Measurements from ENCODE around the gene RHCG. TPM values are rescaled to one million over a fixed set of nuclear protein-coding genes. Genes with fewer than 3 reads are reported as not detected.

The RHCG gene
- total and polyA plus RNA-seq, 4 donors = 0.08 to 0.19 (median 0.15) TPM

DNA sequence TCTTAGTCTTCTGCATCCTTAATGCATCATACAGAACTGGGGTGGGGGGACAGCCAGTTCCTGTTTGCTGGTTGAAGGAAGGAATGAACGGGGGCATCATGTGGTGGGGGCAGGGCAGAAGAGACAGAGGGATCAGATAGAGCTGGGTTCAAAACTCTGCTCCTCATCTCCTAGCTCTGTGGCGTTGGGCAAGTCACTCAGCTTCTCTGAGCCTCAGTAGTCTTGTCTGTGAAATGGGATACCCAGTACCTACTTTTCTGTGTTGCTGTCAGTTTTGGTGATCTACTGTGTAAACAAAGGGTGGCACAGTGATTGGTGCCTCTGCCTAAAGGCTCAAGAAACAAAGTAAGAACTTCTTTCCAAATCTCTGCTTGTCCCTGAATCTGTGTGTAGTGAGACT lies 36.3 kb downstream of the RHCG start:
- 70% methylated on average over 2 of the region's 2 CpGs for WGBS
- peaks cover 0 to 3% (median 0%) of the 10 kb centered on the region in 4 donors for H3K9me3 ChIP-seq (ENCODE audit: control insufficient read depth in 4 of 4, low read length in 3 of 4)
- DNase-seq (ENCODE audit: low spot score) = no peak
- H3K36me3 ChIP-seq (ENCODE audit: control insufficient read depth in 4 of 4, insufficient read depth in 3 of 4, low read depth in 1 of 4, low read length in 3 of 4) = no peaks in the 10 kb centered on the region
- no peak overlapping the region for H3K4me3 ChIP-seq (ENCODE audit: low read depth in 1 of 3, low read length in 3 of 3)
- H3K27ac ChIP-seq (ENCODE audit: low read depth in 1 of 2, low read length in 2 of 2) = peak overlapping the region; percentile 65 to 79
- no peak for TF ChIP-seq HNF4A (conservative IDR thresholded peaks at IDR 0.05)
- TF ChIP-seq YY1 (IDR thresholded peaks at IDR 0.05) = no peak
- TF ChIP-seq, protein P1, sequence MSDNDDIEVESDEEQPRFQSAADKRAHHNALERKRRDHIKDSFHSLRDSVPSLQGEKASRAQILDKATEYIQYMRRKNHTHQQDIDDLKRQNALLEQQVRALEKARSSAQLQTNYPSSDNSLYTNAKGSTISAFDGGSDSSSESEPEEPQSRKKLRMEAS (IDR thresholded peaks at IDR 0.05) = peak; percentile 1
- TF ChIP-seq, protein P2, sequence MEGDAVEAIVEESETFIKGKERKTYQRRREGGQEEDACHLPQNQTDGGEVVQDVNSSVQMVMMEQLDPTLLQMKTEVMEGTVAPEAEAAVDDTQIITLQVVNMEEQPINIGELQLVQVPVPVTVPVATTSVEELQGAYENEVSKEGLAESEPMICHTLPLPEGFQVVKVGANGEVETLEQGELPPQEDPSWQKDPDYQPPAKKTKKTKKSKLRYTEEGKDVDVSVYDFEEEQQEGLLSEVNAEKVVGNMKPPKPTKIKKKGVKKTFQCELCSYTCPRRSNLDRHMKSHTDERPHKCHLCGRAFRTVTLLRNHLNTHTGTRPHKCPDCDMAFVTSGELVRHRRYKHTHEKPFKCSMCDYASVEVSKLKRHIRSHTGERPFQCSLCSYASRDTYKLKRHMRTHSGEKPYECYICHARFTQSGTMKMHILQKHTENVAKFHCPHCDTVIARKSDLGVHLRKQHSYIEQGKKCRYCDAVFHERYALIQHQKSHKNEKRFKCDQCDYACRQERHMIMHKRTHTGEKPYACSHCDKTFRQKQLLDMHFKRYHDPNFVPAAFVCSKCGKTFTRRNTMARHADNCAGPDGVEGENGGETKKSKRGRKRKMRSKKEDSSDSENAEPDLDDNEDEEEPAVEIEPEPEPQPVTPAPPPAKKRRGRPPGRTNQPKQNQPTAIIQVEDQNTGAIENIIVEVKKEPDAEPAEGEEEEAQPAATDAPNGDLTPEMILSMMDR (IDR thresholded peaks at IDR 0.05; ENCODE audit: low read depth, low read length, missing input control) = no peak
- TF ChIP-seq SP1 (IDR thresholded peaks at IDR 0.05) = no peak
- peaks cover 21 to 76% (median 60%) of the 10 kb centered on the region in 4 donors for H3K4me1 ChIP-seq (ENCODE audit: control insufficient read depth in 4 of 4, insufficient read depth in 4 of 4, low read length in 3 of 4)
- no peak overlapping the region for H3K9ac ChIP-seq (ENCODE audit: low read depth in 1 of 2, low read length in 2 of 2)
- no peaks in the 10 kb centered on the region for H3K27me3 ChIP-seq (ENCODE audit: control insufficient read depth in 4 of 4, insufficient read depth in 4 of 4, low read length in 3 of 4)

DNA sequence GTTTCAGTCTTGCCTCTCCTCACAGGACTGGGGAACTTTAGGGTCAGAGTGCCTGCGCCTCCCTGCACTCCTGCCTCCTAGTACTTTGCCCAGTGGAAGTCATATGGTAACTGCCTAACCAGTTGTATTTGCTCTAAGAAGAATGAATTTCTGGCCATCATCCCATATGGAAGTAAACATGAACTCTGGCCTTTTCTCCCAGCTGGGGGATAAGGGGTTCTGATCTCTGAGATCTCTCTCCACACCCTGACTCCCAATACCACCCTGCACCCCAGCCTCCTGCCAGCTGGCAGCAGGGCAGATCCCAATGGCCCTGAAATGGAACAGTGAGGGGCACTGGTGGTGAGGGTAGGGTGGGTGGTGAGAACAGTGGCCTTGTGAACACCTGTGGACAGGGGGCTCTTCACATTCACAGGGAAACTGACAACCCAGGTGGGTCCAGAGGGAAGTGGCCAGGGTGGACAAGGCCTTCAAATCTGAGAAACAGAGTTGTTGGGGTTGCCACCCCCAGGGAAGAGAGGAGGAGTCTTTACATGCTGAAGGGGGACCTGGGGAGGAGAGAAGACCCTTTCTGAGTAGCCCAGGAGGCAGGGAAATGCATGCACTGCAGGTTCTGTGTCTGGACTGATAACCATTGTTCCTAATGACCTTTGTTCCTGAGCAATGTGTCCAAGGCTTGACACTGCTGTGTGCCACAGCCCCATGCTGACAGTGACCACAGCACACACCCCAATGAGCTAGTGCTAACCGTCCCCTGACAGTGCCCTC lies 36.9 kb downstream of the RHCG start:
- H3K4me3 ChIP-seq (ENCODE audit: low read depth in 1 of 3, low read length in 3 of 3) = no peak overlapping the region
- peak overlapping the region; percentile 65 to 79 for H3K27ac ChIP-seq (ENCODE audit: low read depth in 1 of 2, low read length in 2 of 2)
- no peak overlapping the region for H3K9ac ChIP-seq (ENCODE audit: low read depth in 1 of 2, low read length in 2 of 2)
- peaks cover 0 to 3% (median 0%) of the 10 kb centered on the region in 4 donors for H3K9me3 ChIP-seq (ENCODE audit: control insufficient read depth in 4 of 4, low read length in 3 of 4)
- TF ChIP-seq NR2F2 (IDR thresholded peaks at IDR 0.05) = no peak
- peak; percentile 78 for TF ChIP-seq FOXA1 (IDR thresholded peaks at IDR 0.05)
- peak; percentile 84 to 94 for TF ChIP-seq RXRA (IDR thresholded peaks at IDR 0.05)
- TF ChIP-seq YY1 (IDR thresholded peaks at IDR 0.05) = peak; percentile 40
- TF ChIP-seq SP1 (IDR thresholded peaks at IDR 0.05) = peak; percentile 92
- peak in 1 of 2 donors; percentile 6 for TF ChIP-seq RAD21 (IDR thresholded peaks at IDR 0.05)
- TF ChIP-seq, protein P2 (IDR thresholded peaks at IDR 0.05; ENCODE audit: low read depth, low read length, missing input control) = no peak
- TF ChIP-seq, protein P3, sequence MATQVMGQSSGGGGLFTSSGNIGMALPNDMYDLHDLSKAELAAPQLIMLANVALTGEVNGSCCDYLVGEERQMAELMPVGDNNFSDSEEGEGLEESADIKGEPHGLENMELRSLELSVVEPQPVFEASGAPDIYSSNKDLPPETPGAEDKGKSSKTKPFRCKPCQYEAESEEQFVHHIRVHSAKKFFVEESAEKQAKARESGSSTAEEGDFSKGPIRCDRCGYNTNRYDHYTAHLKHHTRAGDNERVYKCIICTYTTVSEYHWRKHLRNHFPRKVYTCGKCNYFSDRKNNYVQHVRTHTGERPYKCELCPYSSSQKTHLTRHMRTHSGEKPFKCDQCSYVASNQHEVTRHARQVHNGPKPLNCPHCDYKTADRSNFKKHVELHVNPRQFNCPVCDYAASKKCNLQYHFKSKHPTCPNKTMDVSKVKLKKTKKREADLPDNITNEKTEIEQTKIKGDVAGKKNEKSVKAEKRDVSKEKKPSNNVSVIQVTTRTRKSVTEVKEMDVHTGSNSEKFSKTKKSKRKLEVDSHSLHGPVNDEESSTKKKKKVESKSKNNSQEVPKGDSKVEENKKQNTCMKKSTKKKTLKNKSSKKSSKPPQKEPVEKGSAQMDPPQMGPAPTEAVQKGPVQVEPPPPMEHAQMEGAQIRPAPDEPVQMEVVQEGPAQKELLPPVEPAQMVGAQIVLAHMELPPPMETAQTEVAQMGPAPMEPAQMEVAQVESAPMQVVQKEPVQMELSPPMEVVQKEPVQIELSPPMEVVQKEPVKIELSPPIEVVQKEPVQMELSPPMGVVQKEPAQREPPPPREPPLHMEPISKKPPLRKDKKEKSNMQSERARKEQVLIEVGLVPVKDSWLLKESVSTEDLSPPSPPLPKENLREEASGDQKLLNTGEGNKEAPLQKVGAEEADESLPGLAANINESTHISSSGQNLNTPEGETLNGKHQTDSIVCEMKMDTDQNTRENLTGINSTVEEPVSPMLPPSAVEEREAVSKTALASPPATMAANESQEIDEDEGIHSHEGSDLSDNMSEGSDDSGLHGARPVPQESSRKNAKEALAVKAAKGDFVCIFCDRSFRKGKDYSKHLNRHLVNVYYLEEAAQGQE (IDR thresholded peaks at IDR 0.05) = peak; percentile 61
- TF ChIP-seq, protein P1 (IDR thresholded peaks at IDR 0.05) = peak; percentile 74
- peak; percentile 96 for TF ChIP-seq HNF4G (IDR thresholded peaks at IDR 0.05)
- no peak for TF ChIP-seq EGR1 (IDR thresholded peaks at IDR 0.05; ENCODE audit: low read depth in 2 of 2)
- TF ChIP-seq JUND (IDR thresholded peaks at IDR 0.05) = peak; percentile 62 to 80
- peak in 1 of 2 donors; percentile 43 for TF ChIP-seq GABPA (IDR thresholded peaks at IDR 0.05 in 1 of 2, conservative IDR thresholded peaks at IDR 0.05 in 1 of 2)
- peak; percentile 85 for TF ChIP-seq FOXA2 (IDR thresholded peaks at IDR 0.05)
- TF ChIP-seq HNF4A (conservative IDR thresholded peaks at IDR 0.05) = peak; percentile 96 to 98
- peaks cover 21 to 75% (median 63%) of the 10 kb centered on the region in 4 donors for H3K4me1 ChIP-seq (ENCODE audit: control insufficient read depth in 4 of 4, insufficient read depth in 4 of 4, low read length in 3 of 4)
- no peak for DNase-seq (ENCODE audit: low spot score)
- 17% methylated on average over 2 of the region's 2 CpGs for WGBS
- no peaks in the 10 kb centered on the region for H3K36me3 ChIP-seq (ENCODE audit: control insufficient read depth in 4 of 4, insufficient read depth in 3 of 4, low read depth in 1 of 4, low read length in 3 of 4)
- H3K27me3 ChIP-seq (ENCODE audit: control insufficient read depth in 4 of 4, insufficient read depth in 4 of 4, low read length in 3 of 4) = no peaks in the 10 kb centered on the region
